OCI-LY3 (cell line): Measurements from ENCODE around the gene RNPEP.

ENCODE experiments used
- CTCF ChIP-seq: fragments of 200-600, 300-600 bp; sonication (generic); IDR thresholded peaks from 2 replicates; pipeline ENCODE4 v1.5.1; 2014; ENCODE audit warnings: antibody characterized with exemption, low read length, low read depth
- EZH2phosphoT487 ChIP-seq: fragments of 200-600 bp; shearing (Covaris generic); IDR thresholded peaks from 2 replicates; pipeline ENCODE4 v1.6.1; 2018; ENCODE audit warnings: antibody characterized with exemption, mixed run types, low read depth

GRCh38 chr1:202046748-202047708, 64.6 kb downstream of the RNPEP start:
- TF ChIP-seq CTCF (no peak), EZH2phosphoT487 (no peak)
